Measurements from ENCODE around the gene SLC44A1.

SLC44A1 gene

DNA sequence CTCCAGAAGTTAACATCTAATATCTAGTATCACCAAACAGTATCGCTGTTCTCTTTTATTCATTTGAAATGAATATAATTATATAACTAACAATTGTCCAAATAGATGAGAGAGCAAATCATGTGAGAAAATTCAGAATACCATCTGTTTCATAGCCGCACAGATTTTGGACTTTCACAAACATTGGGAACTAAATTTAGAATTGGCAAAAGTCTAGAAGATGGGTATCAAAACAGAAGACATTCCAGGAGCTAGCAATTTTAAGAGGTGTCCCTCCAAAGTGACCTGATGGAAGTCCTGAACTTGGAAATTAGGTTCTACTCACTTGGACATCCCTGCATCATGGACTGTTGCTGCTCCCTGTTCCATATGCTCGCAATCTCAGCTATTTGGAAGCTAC, 146.4 kb downstream of the SLC44A1 start:
- Histone ChIP-seq H3K4me1 (ENCODE audit: control insufficient read depth in 5 of 5, insufficient read depth in 5 of 5, low read length in 5 of 5) (no peaks in the 10 kb centered on the region), H3K36me3 (ENCODE audit: control insufficient read depth in 5 of 5, insufficient read depth in 5 of 5, low read length in 5 of 5) (peaks cover 0 to 4% (median 0%) of the 10 kb centered on the region in 5 donors)

DNA sequence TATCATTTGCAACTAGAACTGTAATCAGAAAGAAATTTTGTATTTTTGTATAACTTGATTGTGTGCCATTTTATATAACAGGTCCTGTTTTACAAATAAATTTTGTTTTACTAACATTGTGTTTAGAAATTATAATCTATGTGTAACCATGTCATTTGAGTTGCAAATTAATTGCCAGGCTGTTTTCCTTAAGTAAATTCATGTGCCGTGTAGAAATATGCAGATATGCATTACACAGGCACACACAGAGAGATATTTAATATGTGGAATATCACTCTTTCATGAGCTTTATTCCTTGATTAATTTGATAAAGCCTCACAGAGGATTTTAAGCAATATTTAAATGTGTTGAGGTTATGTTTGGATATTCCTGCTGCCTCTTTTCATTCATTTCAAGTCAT, 146.8 kb downstream of the SLC44A1 start:
- H3K36me3 ChIP-seq (ENCODE audit: control insufficient read depth in 5 of 5, insufficient read depth in 5 of 5, low read length in 5 of 5) = peaks cover 0 to 4% (median 0%) of the 10 kb centered on the region in 5 donors
- no peak overlapping the region for H3K4me3 ChIP-seq (ENCODE audit: low read depth in 1 of 5, low read length in 5 of 5)
- no peak overlapping the region for H3K27ac ChIP-seq (ENCODE audit: low read depth, low read length)
- no peak overlapping the region for H3K9ac ChIP-seq (ENCODE audit: low read length in 5 of 5)
- H3K9me3 ChIP-seq (ENCODE audit: control insufficient read depth in 5 of 5, low read length in 5 of 5) = no peaks in the 10 kb centered on the region
- no peaks in the 10 kb centered on the region for H3K4me1 ChIP-seq (ENCODE audit: control insufficient read depth in 5 of 5, insufficient read depth in 5 of 5, low read length in 5 of 5)
- H3K27me3 ChIP-seq (ENCODE audit: control insufficient read depth in 5 of 5, insufficient read depth in 4 of 5, low read length in 5 of 5) = no peaks in the 10 kb centered on the region

More for the DNA sequence above, 146.4 kb downstream of the SLC44A1 start:
- no peaks in the 10 kb centered on the region for H3K9me3 ChIP-seq (ENCODE audit: control insufficient read depth in 5 of 5, low read length in 5 of 5)
- H3K9ac ChIP-seq (ENCODE audit: low read length in 5 of 5) = no peak overlapping the region
- no peak overlapping the region for H3K27ac ChIP-seq (ENCODE audit: low read depth, low read length)
- no peaks in the 10 kb centered on the region for H3K27me3 ChIP-seq (ENCODE audit: control insufficient read depth in 5 of 5, insufficient read depth in 4 of 5, low read length in 5 of 5)
- H3K4me3 ChIP-seq (ENCODE audit: low read depth in 1 of 5, low read length in 5 of 5) = no peak overlapping the region

DNA sequence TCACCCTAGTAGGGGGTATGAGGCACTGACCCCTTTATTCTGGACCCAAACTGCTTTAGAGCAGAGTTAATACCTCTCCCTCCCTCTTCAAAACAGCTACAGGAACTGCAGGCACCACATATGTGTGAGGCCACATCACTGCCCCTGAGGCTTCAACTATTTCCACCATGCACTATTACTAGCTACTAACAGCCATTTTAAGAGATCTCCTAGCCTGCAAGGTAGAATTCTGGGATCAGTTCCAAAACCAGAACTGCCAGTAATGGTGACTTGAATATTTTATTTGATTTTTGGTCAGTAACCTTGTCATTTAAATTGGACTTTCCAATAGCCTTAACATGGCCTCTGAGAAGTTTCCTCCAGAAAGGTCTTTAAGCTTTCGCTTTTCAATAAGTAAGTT, 148.1 kb downstream of the SLC44A1 start:
- Histone ChIP-seq H3K27me3 (ENCODE audit: control insufficient read depth in 5 of 5, insufficient read depth in 4 of 5, low read length in 5 of 5) (no peaks in the 10 kb centered on the region), H3K4me3 (ENCODE audit: low read depth in 1 of 5, low read length in 5 of 5) (no peak overlapping the region), H3K4me1 (ENCODE audit: control insufficient read depth in 5 of 5, insufficient read depth in 5 of 5, low read length in 5 of 5) (no peaks in the 10 kb centered on the region), H3K9ac (ENCODE audit: low read length in 5 of 5) (no peak overlapping the region), H3K36me3 (ENCODE audit: control insufficient read depth in 5 of 5, insufficient read depth in 5 of 5, low read length in 5 of 5) (peaks cover 0 to 4% (median 0%) of the 10 kb centered on the region in 5 donors), H3K27ac (ENCODE audit: low read depth, low read length) (no peak overlapping the region), H3K9me3 (ENCODE audit: control insufficient read depth in 5 of 5, low read length in 5 of 5) (no peaks in the 10 kb centered on the region)

DNA sequence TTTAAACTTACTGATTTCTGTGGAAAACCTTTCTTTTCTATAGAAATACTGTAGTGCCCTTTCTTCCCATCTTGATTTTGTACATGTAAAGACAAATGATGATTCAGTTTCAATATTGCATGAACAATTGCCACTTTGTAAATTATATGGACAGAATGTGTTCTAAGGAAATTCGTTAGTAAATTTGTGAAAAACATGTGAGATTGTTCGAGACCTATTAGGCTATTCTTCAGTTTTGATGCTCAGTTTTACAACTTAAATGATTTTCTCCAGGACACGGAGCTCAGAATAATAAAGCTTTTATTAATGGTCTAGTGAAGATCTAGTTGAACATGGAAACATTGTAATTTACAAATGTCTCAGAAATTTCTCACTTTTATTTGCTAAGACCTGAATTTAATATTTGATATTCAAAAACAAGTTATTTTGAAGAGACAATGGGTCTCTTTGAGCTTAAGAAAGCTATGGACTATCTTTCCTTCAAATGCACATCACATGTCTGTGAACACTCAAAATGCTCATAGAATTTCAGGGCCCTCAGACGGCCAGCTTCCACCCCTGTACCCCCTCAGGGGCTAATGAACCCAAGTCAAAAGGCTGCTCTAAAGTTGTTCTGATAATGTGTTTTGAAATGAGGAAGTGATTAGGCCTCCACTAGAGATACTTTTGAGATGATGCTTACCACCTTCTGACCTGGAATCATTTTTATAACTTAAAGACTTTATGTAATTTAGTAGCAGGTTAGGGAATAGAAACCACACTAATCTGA, 149.3 kb downstream of the SLC44A1 start:
- no peaks in the 10 kb centered on the region for H3K27me3 ChIP-seq (ENCODE audit: control insufficient read depth in 5 of 5, insufficient read depth in 4 of 5, low read length in 5 of 5)
- H3K4me3 ChIP-seq (ENCODE audit: low read depth in 1 of 5, low read length in 5 of 5) = no peak overlapping the region
- no peak overlapping the region for H3K9ac ChIP-seq (ENCODE audit: low read length in 5 of 5)
- no peaks in the 10 kb centered on the region for H3K9me3 ChIP-seq (ENCODE audit: control insufficient read depth in 5 of 5, low read length in 5 of 5)
- no peaks in the 10 kb centered on the region for H3K4me1 ChIP-seq (ENCODE audit: control insufficient read depth in 5 of 5, insufficient read depth in 5 of 5, low read length in 5 of 5)
- H3K27ac ChIP-seq (ENCODE audit: low read depth, low read length) = no peak overlapping the region
- H3K36me3 ChIP-seq (ENCODE audit: control insufficient read depth in 5 of 5, insufficient read depth in 5 of 5, low read length in 5 of 5) = peaks cover 0 to 4% (median 0%) of the 10 kb centered on the region in 5 donors

DNA sequence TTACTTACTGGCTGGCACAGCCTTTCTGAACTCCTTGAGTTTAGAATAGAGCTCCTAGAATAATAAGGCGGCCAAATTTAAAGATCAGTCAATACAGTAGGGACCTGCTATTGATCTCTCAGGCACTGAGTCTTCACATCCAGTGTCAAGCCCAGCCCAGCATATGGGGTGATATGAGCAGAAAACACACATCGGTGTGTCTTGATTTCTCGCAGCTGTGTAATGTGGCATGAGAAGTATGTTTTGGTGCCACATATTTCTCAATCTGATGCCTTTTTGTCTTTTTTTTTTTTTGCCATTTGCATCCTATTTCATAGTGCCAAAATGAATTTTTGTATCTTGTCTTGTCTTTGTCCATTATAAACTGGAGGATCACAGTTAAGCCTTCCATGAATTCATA, 152.0 kb downstream of the SLC44A1 start:
- no peak overlapping the region for H3K27ac ChIP-seq (ENCODE audit: low read depth, low read length)

DNA sequence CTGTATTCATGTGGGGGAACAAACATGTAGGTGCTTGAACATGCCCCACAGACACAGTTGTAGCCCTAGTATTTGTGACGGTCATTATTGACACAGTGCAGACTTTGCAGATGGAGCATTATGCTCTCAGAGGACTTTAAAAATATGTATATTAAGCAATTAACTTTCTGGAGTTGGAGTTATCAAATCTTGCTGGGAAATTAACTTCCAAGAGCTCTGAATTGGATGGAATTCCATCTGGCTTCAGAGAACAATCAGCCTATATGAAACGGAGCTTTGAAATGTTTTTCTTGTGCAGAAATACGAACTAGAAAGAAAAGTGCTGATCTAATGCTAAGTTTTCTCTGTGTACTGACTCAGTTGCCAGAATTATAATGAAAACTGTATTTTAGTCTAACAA, 152.4 kb downstream of the SLC44A1 start:
- Histone ChIP-seq H3K9me3 (ENCODE audit: control insufficient read depth in 5 of 5, low read length in 5 of 5) (no peaks in the 10 kb centered on the region), H3K9ac (ENCODE audit: low read length in 5 of 5) (no peak overlapping the region), H3K36me3 (ENCODE audit: control insufficient read depth in 5 of 5, insufficient read depth in 5 of 5, low read length in 5 of 5) (no peaks in the 10 kb centered on the region), H3K27me3 (ENCODE audit: control insufficient read depth in 5 of 5, insufficient read depth in 4 of 5, low read length in 5 of 5) (no peaks in the 10 kb centered on the region), H3K4me3 (ENCODE audit: low read depth in 1 of 5, low read length in 5 of 5) (no peak overlapping the region), H3K27ac (ENCODE audit: low read depth, low read length) (no peak overlapping the region), H3K4me1 (ENCODE audit: control insufficient read depth in 5 of 5, insufficient read depth in 5 of 5, low read length in 5 of 5) (no peaks in the 10 kb centered on the region)

More for the DNA sequence above, 152.0 kb downstream of the SLC44A1 start:
- no peak overlapping the region for H3K9ac ChIP-seq (ENCODE audit: low read length in 5 of 5)
- H3K4me1 ChIP-seq (ENCODE audit: control insufficient read depth in 5 of 5, insufficient read depth in 5 of 5, low read length in 5 of 5) = no peaks in the 10 kb centered on the region
- H3K36me3 ChIP-seq (ENCODE audit: control insufficient read depth in 5 of 5, insufficient read depth in 5 of 5, low read length in 5 of 5) = no peaks in the 10 kb centered on the region
- H3K4me3 ChIP-seq (ENCODE audit: low read depth in 1 of 5, low read length in 5 of 5) = no peak overlapping the region
- no peaks in the 10 kb centered on the region for H3K9me3 ChIP-seq (ENCODE audit: control insufficient read depth in 5 of 5, low read length in 5 of 5)
- no peaks in the 10 kb centered on the region for H3K27me3 ChIP-seq (ENCODE audit: control insufficient read depth in 5 of 5, insufficient read depth in 4 of 5, low read length in 5 of 5)

DNA sequence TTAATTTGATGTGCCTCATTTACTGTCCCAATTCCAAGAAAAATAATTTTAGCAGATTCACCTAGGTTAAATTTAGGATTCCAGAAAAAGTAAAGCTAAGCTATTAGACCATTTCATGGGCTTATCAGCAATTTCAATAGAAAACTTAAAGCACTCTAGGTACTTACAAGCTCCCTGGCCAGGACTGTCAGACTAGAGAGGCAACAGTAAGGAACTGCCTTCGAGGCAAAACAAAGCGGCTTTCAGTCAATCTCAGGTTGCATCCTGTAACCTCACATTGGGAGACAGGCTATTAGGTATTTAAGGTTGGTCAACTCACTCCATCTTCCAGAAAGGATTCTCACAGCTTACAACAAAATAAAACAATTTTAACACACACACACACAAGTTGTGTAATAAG, 154.7 kb downstream of the SLC44A1 start:
- Histone ChIP-seq H3K9ac (ENCODE audit: low read length in 5 of 5) (no peak overlapping the region), H3K4me3 (ENCODE audit: low read depth in 1 of 5, low read length in 5 of 5) (no peak overlapping the region), H3K27ac (ENCODE audit: low read depth, low read length) (no peak overlapping the region)

DNA sequence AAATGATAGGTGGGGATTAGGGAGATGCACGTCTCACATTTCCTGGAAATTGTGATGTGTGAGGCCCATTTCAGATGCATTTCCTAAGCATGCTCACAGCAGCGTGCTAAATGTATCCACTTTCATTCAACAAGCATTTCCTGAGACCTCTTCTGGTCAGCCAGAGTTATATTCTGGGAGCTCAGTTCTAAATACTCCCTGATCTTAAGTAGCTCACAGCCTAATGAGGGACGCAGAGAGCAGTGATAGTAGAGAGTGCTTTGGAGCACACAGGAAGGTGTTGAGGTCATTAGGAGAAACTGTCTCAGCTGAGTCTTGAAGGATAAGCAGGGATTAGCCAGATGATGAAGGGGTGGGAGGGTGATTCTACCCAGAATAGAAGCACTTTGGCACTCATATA, 157.2 kb downstream of the SLC44A1 start:
- no peaks in the 10 kb centered on the region for H3K36me3 ChIP-seq (ENCODE audit: control insufficient read depth in 5 of 5, insufficient read depth in 5 of 5, low read length in 5 of 5)
- H3K27ac ChIP-seq (ENCODE audit: low read depth, low read length) = no peak overlapping the region
- no peak overlapping the region for H3K9ac ChIP-seq (ENCODE audit: low read length in 5 of 5)
- H3K4me3 ChIP-seq (ENCODE audit: low read depth in 1 of 5, low read length in 5 of 5) = no peak overlapping the region
- H3K27me3 ChIP-seq (ENCODE audit: control insufficient read depth in 5 of 5, insufficient read depth in 4 of 5, low read length in 5 of 5) = no peaks in the 10 kb centered on the region
- no peaks in the 10 kb centered on the region for H3K4me1 ChIP-seq (ENCODE audit: control insufficient read depth in 5 of 5, insufficient read depth in 5 of 5, low read length in 5 of 5)
- no peaks in the 10 kb centered on the region for H3K9me3 ChIP-seq (ENCODE audit: control insufficient read depth in 5 of 5, low read length in 5 of 5)

More for the DNA sequence above, 154.7 kb downstream of the SLC44A1 start:
- no peaks in the 10 kb centered on the region for H3K9me3 ChIP-seq (ENCODE audit: control insufficient read depth in 5 of 5, low read length in 5 of 5)
- H3K4me1 ChIP-seq (ENCODE audit: control insufficient read depth in 5 of 5, insufficient read depth in 5 of 5, low read length in 5 of 5) = no peaks in the 10 kb centered on the region
- H3K27me3 ChIP-seq (ENCODE audit: control insufficient read depth in 5 of 5, insufficient read depth in 4 of 5, low read length in 5 of 5) = no peaks in the 10 kb centered on the region
- H3K36me3 ChIP-seq (ENCODE audit: control insufficient read depth in 5 of 5, insufficient read depth in 5 of 5, low read length in 5 of 5) = no peaks in the 10 kb centered on the region

DNA sequence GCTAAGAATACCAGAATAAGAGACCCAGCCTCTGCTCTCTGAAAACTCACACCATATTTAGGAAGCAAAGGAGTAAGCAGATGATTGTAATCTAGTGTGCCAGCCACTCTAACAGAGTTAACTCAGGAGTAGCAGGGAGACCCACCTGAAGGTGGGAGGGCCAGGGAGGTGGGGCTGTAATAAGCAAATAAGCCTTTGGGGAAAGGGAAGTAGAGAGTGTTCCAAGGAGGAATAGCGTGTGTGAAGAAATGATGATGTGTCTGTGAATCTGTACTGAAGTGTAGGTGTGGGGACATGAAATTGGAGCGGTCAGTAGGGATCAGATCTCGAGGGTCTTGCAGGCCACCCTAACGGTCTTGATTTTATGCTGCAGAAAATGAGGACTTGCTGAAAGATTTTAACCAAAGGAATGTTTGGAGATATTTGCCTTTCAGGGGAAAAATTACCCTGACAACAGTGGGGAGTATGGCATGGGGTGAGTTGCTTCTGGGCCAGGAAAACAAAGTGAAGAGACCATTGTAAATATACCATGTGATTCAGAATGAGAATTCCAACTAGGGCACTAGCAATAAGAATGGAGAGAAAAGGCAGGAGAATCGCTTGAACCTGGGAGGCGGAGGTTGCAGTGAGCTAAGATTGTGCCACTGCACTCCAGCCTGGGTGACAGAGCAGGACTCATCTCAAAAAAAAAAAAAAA, 159.2 kb downstream of the SLC44A1 start:
- H3K36me3 ChIP-seq (ENCODE audit: control insufficient read depth in 5 of 5, insufficient read depth in 5 of 5, low read length in 5 of 5) = no peaks in the 10 kb centered on the region

DNA sequence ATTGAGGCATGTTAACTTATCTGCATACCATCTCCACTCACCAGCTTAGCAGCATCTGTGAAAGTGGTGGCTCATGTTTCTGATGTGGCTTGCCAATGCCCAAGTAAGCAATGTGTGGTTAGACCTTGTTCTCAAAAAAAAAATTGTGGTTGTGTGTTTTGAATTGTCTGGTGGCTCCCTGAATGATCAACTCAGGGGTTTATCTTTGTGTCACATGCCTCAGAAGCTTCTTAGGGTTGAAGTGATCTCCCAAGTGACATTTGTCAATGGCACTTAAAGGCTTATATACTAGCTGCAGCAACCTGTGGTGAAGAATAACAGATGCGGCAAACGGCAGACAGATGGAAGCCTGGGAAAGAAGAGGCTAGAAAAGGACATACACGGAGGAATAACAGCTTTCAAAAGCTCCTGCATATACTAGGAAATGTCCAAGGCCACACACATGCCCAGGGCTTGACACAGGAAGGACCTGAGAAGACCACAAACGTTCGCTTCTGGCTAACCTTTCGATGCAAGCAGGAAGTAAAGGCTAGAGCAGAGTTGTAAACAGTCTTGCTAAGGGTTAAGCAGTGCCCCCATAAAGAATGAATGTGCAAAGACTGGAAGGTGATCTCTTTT, 161.2 kb downstream of the SLC44A1 start:
- Histone ChIP-seq H3K27ac (ENCODE audit: low read depth, low read length) (no peak overlapping the region), H3K4me3 (ENCODE audit: low read depth in 1 of 5, low read length in 5 of 5) (no peak overlapping the region), H3K9ac (ENCODE audit: low read length in 5 of 5) (no peak overlapping the region), H3K36me3 (ENCODE audit: control insufficient read depth in 5 of 5, insufficient read depth in 5 of 5, low read length in 5 of 5) (no peaks in the 10 kb centered on the region), H3K4me1 (ENCODE audit: control insufficient read depth in 5 of 5, insufficient read depth in 5 of 5, low read length in 5 of 5) (no peaks in the 10 kb centered on the region), H3K27me3 (ENCODE audit: control insufficient read depth in 5 of 5, insufficient read depth in 4 of 5, low read length in 5 of 5) (no peaks in the 10 kb centered on the region), H3K9me3 (ENCODE audit: control insufficient read depth in 5 of 5, low read length in 5 of 5) (peaks cover 0 to under 1% (median 0%) of the 10 kb centered on the region in 5 donors)

More for the DNA sequence above, 159.2 kb downstream of the SLC44A1 start:
- Histone ChIP-seq H3K27ac (ENCODE audit: low read depth, low read length) (no peak overlapping the region), H3K9me3 (ENCODE audit: control insufficient read depth in 5 of 5, low read length in 5 of 5) (no peaks in the 10 kb centered on the region), H3K4me3 (ENCODE audit: low read depth in 1 of 5, low read length in 5 of 5) (no peak overlapping the region), H3K4me1 (ENCODE audit: control insufficient read depth in 5 of 5, insufficient read depth in 5 of 5, low read length in 5 of 5) (no peaks in the 10 kb centered on the region), H3K9ac (ENCODE audit: low read length in 5 of 5) (no peak overlapping the region), H3K27me3 (ENCODE audit: control insufficient read depth in 5 of 5, insufficient read depth in 4 of 5, low read length in 5 of 5) (no peaks in the 10 kb centered on the region)

Measured in subcutaneous abdominal adipose tissue (tissue), 5 donors.